HG02840 (cell line): ENCODE data around the gene SLC16A3.
"Not testable (repeated sequence)": the region's sequence is repeated elsewhere in the genome, so short reads cannot be mapped to it uniquely, and the experiment has no call there.

ENCODE experiments used
- ATAC-seq: cut with Tn5 transposase; IDR thresholded peaks from one replicate; pipeline ENCODE4 v1.9.1; 2021; ENCODE audit warnings: mild to moderate bottlenecking, moderate library complexity, moderate number of reproducible peaks; ENCODE audit not compliant: unreplicated experiment, low FRiP score

Gene SLC16A3

DNA sequence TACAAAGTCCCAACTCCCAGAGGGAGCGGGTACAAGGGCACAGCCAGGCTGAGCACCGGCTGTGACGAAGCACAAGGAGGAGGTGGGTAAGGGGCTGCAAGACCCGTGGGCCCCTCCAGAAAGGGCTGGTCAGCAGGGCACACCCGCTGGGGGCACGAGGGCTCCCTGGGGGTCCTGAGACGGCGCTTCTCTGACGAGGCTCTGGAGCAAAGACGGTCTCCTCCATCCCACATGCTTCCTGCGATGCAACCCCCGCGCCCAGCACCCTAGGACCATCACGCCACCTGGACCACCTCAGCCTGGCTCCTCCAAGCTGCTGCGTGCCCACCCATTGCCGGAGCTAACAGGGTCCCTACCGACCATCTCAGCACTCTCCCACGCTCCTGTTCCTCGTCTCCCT, 24.9 kb upstream of the SLC16A3 start:
- no peak for ATAC-seq

DNA sequence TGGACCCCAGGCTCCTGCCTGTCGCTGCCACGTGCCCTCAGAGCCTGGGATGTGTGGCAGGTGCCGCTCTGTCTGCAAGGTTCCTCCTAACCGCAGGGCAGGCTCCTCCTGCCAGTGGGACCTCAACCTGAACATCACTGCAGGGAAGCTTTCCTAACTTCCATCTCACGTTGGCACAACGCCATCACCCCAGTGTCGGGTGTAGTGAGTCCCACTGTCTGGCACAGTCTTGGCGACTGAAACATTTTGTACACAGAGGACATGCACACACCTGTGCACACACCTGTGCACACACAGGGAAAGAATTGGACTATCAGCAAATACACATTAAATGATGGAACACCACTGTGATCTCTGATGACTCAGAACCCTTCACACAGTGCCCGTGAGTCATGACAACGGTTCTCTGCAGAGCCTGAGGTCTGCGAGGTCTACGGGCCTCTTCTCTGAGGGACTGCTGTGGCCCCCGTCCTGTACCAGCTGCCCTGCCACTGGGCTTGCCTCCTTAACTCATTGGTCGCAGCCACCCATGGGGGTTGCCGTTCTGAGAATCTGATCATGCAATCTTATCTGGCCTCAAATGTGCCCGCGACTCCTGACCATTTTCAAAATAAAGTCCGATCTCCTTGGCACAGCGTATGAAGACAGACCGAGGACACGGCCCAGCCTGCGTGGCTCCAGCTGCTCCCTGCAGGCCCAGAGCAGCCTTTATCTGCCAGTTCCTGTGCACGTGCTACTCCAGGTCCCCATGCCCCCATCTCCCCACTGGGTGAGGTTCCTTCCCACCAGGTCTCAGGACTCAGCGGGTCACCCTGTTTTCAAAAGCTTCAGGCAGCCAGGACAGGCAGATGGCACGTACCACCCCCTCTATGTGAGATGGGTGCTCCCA, 23.8 kb upstream of the SLC16A3 start:
- ATAC-seq: no peak

DNA sequence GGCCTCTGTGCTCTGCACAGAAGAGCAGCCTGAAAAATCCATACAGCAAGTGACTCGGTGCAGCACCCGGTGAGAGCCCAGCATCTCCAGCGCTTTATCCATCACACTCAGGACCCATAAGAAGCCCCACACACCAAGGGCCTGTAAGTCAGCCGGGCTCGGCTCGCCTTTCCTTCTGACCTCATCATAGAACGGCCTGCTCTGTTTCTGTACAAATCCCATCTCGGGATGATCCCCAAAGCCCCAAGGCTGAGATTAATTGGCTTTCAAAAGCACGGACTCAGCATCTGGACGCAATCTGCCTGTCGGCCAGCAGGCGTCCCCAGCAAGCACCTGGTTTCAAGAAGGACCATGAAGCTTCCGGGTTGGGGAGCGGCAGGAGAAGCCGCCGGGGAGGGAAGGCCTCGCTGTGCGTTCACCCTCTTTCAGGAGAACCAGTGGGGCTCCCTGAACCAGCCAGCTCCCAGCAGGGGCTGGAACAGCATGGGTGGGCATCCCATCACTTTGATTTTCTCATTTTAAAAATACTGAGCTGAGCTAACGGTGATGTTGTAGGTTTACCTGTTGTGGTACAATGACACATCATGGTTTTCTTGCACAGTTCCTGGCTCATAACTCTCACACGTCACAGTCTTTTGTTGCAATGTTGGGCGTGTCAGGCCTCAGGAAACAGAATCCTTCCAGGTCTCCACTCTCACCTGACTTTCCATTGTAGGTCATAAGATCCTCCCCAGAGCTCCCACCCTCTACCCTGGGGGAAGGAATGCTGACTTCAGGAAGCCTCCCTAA, 22.9 kb upstream of the SLC16A3 start:
- no peak for ATAC-seq

DNA sequence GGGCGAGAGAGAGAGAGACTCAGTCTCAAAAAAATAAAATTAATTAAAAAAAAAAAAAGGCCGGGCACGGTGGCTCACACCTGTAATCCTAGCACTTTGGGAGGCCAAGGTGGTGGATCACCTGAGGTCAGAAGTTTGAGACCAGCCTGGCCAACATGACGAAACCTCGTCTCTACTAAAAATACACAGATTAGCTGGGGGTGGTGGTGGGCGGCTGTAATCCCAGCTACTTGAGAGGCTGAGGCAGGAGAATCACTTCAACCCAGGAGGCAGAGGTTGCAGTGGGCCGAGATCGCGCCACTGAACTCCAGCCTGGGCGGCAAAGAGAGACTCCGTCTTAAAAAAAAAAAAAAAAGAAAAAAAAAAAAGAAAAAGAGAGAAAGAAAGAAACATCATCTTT, 18.2 kb upstream of the SLC16A3 start:
- not testable (repeated sequence) for ATAC-seq

DNA sequence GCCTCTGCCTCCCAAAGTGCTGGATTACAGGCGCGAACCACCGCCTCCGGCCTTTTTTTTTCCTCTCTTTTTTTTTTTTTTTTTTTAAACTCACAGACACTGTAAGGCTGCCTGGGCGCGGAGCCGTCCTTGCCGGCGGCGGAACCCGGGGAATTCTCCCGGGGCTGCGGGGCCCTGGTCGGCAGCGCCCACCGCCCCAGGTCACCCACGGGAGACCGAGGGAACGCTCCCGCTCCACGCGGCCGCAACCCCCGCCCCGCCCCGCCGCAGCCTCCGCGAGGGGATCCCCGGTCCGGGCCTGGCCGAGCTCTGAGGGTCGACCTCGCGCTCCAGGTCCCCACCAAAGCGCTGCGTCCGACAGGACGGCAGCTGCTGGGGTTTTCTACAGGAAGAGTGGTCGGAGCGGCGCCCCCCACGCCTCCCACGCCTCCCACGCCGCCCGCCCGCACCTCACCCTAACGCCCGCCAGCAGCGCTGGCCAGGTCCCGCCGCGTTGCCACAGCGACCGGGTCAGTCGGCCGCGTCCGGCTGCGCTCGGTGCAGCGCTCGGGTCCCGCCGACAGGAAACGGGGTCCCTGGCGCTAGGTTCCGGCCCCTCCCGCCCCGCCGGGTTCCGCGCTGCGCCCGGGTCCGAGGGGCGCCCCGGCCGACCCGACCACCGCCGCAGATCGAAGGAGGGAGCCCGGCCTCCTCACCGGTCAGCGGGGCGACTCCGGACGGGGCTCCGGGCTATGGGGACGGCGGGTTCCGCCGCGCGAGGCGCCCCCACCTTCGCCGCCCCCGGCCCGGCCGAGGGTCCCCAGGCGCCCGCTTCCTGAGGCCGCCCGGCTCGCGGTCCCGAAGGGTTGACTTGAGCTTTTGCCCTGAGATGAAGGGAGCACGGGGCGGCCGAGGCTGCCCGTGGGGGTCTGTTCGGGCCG, 16.3 kb upstream of the SLC16A3 start, which contains the start of gene CCDC57:
CCDC57 (minus strand) TSS at position 512 of the 920 bp plus-strand sequence. CDS start 10,898 bp downstream, outside the sequence.
- ATAC-seq: peak; percentile 68

DNA sequence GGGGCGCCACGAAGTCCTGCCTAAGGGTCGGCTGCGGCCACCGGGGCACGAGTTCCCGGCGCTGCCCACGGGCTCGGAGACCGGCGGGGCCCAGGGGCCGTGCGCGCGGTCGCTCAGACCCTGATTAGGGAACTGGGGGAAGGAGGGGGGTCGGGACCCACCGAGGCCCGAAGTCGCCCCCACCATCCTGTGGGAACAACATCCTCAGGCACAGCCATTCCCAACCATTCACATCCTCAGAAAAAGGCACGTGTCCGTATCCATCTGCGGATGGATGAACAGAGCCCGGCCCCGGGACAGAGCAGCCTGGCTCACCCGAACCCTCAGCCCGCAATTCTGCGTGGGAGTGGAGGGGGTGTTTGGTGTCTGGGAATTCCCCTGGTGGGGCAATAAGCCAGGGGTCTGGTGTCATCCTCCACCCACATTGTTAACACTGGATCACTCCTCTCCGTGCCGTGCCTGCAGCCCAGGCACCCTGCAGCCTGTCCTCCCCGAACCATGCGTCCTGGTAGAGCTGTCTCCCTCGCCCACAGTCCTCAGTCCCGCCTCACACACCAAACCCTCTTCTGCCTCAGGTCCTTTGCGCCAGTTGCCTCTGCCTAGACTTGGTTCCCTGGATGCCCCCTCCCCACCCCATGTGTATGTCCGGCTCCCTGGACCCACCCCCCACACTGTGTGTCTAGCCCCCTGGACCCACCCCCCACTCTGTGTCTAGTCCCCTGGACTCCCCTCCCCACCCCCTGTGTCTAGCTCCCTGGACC, 15.4 kb upstream of the SLC16A3 start:
- peak; percentile 12 for ATAC-seq

DNA sequence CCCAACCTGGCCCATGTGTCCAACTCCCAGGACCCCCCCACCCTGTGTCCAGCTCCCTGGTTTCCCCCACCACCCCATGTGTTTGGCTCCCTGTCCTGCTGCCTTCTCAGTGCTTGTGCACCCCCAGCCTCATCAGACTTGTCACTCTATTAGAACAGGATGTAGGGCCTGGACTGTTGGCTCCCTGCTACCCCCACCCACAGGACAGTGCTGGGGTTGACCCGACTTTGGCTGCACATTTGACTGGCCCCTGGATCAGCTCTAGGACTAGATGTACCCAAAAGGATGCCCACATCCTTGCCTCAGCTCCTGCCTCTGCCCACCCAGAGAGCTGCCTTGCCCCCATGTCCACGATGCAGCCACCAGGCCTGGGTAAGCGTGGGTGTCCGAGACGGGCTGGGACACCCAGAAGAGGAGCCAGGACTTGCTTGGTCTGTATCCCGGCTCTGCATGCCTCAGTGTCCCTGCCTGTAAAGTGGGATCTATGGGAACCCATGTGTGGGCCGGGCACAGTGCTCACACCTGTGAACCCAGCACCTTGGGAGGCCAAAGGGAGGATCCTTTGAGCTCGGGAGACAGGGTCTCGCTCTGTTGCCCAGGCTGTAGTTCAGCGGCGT, 14.7 kb upstream of the SLC16A3 start:
- no peak for ATAC-seq

DNA sequence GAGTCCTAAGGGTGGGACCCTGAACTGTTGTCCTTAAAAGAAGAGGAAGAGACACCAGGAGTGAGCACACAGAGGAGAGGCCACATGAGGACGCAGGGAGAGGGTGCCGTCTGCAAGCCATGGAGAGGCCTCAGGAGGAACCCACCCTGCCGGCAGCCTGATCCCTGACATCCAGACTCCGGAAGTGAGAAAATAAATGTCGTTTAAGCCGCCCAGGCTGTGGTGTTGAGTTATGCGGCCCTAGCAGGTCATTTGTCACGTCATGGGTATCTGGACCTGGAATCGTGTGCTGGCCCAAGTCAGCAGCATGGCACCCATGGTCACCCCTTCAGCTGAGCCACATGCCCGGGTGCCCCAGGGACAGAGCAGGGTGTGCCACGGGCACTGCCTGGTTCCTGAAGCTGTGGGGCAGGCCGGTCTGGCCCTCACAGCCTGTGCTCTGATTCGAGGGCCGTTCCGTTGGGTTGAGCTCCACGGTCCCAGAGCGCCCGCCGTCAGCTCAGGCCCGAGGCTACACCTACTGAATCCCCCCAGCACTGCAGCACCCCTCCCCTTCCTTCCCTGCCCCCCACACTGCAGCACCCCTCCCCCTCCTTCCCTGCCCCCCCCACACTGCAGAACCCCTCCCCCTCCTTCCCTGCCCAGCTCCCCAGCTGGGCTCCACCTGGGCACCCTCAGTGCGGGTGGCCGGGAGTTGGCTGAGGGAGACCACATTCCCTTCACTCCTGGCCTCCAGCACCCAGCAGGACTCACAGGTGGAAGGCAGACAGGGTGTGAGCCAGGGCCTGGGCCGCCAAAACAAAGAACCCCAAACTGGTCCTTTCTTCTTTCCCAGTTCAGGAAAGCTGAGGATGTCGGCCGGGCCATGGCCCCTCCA, 13.5 kb upstream of the SLC16A3 start:
- no peak for ATAC-seq

DNA sequence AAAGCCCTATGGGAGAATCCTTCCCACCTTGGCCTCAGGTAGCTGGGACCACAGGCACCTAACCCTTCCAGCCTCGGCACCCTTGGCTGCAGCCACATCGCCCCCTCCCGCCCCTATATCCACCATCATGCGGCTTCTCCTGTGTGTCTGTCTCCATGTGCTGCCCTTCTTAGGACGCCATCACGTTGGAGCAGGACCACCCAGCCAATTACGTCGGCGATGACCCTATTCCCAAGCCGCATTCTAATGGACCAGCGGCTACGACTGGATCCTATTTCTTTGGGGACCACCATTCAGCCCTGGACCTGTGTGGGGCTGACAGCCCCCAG, 12.9 kb upstream of the SLC16A3 start:
- no peak for ATAC-seq

DNA sequence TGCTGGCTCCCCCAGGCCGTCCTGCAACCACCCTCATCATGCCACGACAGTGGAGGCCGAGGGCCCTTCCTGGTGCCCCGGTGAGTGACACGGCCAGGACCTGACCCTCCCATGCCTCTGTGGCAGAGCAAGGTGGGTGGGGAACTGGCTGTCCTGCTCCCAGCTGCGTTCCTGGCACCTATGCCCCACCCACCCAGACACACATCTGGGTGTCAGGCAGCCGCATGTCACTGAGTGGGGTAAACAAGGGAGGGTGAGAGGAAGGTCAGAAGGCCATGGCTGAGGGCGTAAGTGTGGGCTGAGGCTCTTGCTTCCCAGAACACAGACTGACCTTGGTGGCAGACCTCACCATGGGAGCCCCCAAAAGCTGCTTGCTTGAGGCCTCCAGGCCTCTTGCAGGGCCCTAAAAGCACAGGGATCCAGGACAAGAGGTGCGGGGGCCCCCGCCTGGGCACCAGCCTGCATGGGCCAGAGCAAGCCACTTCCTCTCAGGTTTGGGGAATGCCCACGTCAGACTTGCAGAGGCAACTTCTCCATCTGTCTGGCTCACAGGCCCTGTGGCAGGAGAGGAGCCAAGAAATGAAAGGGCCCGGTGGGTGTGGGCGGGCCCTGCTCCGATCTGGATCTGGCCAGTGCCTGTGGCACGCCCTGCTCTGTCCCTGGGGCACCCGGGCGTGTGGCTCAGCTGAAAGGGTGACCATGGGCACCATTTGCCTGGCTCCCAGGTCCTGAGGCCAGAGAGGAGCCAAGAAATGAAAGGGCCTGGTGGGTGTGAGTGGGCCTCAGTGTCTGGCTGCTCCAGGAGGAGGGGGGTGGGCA, 12.3 kb upstream of the SLC16A3 start:
- no peak for ATAC-seq

DNA sequence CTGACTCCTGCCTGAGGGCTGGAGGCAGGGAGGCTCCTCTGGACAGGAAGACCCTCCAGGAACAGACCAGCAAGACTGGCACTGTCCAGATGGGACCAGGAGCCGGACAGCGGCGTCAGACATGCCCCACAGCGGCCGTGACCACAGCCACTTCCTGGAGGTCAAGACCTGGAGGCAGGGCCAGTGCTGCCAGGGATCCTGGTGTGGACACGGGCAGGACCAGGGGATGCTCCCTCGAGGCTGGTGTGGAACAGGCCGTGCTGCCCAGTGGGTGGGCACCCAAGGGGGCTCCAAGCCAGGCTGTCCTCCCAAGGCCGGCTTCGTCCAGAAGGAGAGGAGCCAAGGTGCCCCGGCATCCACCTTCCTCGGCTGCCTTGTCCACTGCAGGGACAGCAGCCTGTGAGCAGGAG, 11.7 kb upstream of the SLC16A3 start:
- no peak for ATAC-seq

DNA sequence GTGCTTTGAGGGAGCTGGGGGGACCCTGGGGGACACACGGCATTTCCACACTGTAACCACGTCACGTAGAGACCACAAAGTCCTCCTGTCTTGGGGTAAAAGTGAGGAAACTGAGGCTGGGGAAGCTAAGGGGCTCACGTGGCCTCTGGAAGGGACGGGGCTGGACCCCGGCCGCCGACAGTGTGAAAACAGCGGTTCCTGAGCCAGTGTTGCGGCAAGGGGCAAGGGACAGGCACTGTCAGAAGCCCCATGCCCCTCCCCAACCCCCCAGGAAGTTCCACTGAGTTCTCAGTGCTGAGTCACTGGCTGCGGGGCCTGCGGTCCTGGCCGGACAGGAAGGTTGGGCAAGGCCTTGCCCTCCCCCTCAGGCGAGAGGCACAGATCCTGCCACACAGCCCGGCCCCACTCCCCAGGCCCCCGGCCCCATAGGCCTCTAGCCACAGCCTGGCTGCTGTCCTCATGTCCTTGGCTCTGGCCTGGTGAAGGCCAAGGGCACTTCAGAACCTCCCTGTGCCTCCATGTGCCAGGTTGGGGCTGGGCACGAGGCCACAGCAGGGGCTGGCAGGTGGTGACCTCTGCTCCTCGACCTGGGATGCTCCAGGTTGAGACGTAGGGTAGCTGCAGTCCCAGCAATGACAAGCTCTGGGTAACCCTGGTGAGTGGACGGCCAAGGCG, 11.2 kb upstream of the SLC16A3 start:
- ATAC-seq: no peak

DNA sequence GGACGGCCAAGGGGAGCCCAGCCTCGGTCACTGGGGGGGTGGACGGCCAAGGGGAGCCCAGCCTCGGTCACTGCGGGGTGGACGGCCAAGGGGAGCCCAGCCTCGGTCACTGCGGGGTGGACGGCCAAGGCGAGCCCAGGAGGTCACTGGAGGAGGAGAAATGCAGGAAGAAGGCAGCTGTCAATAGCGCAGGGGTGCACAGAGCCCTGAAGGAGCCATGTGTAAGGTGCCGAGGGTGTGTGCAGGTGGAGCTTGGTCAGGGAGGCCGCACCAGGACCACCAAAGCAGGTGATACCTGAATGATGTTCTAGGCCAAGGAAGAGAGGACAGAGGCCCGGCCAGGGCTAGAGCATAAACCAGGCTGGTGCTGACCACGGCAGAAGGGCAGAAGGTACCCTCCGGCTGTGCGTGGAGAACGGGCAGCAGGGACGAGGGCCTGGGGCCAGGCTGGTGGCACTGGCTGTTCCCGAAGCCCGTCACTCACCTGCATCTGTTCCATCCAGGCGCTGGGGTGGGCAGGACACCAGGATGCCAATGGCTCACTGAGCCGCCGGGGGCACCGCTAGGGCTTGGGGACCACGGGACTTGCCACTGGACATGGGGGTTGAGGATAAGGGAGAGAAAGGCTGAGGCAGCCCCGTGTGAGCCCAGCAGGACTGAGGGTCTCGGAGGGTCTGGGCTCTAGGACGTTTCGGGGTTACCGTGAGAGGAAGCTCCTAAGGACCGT, 10.3 kb upstream of the SLC16A3 start:
- no peak for ATAC-seq

DNA sequence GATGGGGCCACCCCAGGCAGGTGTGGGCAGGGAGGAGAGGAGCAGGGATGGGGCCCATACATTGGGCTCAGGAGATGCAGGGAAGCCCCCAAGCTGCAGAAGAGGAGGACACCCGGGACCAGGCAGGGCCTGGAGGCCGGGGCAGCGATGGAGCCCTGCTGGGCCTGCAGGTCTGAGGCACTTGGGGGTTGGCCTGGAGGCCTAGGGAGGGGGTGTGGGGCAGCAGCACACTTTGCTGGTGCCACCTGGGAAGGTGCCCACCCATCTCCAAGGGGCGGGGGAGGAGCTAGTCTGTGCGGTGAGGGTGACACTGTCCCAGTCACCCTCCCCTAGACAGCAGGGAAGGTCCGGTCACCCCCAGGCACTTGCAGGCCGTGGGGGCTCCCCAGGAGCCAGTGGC, 9.8 kb upstream of the SLC16A3 start:
- no peak for ATAC-seq

DNA sequence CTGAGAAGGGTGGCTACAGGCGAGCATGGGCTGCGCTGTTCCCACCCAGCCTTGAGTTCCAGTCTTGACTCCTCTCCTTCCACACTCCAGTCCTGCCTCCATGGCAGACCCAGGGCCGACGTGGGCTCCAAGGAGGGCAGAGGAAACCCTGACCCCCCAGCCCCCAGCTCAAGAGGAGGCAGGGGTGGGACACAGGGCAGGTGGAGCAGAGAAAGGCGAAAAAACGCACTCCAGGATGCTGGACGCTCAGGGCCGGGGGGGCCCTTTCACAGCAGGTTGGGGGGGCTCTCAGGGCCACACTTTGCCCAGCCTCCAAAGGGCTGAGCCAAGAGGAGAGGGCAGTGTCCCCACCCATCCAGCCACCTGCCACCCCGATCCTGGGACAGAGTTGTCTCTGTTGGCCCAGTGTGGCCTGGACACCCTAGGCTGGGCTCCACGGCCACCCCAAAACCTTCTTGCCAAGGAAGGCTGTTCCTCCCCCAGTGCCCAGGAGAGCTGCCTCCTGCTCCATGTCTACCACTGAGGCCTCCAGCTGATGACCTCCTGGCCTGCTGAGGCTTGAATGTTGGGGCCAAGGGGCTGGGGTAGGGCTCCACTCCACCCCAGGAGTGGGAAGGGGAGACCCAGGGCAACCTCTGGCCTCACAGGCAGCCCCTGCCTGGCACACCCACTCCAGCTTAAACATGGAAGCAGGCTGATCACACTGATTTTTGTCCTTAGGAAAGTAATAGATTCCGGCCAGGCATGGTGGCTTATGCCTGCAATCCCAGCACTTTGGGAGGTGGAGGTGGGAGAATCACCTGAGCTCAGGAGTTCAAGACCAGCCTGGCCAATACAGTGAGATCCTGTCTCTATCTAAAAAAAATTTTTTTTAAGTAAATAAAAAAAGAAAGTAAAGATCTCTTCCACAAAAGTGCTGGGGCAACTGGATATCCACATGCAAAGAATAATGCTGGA, 8.8 kb upstream of the SLC16A3 start:
- ATAC-seq: no peak
